Mesodermal cell (in vitro differentiated cells): Measurements from ENCODE around the gene SIPA1L2.
A peak's percentile ranks its signal among the peaks of the same experiment; 100 is the strongest.

Source experiments
- H3K27ac ChIP-seq: 2 replicates; pipeline ENCODE4 v1.7.0; 2013; ENCODE audit warnings: mild to moderate bottlenecking, low read depth, low read length, moderate library complexity; ENCODE audit not compliant: severe bottlenecking
- H3K36me3 ChIP-seq: 2 replicates; pipeline ENCODE4 v1.7.1; 2013; ENCODE audit warnings: mild to moderate bottlenecking, low read length, moderate library complexity; ENCODE audit not compliant: control insufficient read depth, insufficient read depth
- H3K4me1 ChIP-seq: one replicate; pipeline ENCODE4 v1.7.1; 2013; ENCODE audit warnings: mild to moderate bottlenecking, low read length; ENCODE audit not compliant: insufficient read depth, control insufficient read depth, poor library complexity, severe bottlenecking
- H3K4me3 ChIP-seq: 2 replicates; pipeline ENCODE4 v1.7.0; 2013; ENCODE audit warnings: low read length, control low read depth, mild to moderate bottlenecking; ENCODE audit not compliant: insufficient read depth, poor library complexity, severe bottlenecking; ENCODE audit errors: extremely low read depth
- H3K9me3 ChIP-seq: 2 replicates; pipeline ENCODE4 v1.7.1; 2013; ENCODE audit warnings: mild to moderate bottlenecking, low read length, moderate library complexity; ENCODE audit not compliant: control insufficient read depth
- WGBS, 2 experiments: methylation state at CpG; one replicate each; pipeline ENCODE4 v1.1.5; 2013; ENCODE audit warnings: missing lambda C conversion rate in 2 of 2; ENCODE audit not compliant: insufficient coverage in 2 of 2; 5-methylcytosine and 5-hydroxymethylcytosine counted together

SIPA1L2 gene

GRCh38 chr1:232644209-232644608 is 14.3 kb upstream of the SIPA1L2 start:
- H3K4me1 ChIP-seq, result no peaks in the 10 kb centered on the region
- no peaks in the 10 kb centered on the region for H3K36me3 ChIP-seq
- peaks cover 4% of the 10 kb centered on the region for H3K9me3 ChIP-seq
- no peak overlapping the region for H3K4me3 ChIP-seq
- no CpG with 5 or more reads among the region's 1 CpG for WGBS, 2 experiments
- no peak overlapping the region for H3K27ac ChIP-seq

- Histone ChIP-seq H3K4me3 (no peak overlapping the region), H3K9me3 (peaks cover 4% of the 10 kb centered on the region), H3K27ac (no peak overlapping the region), H3K36me3 (no peaks in the 10 kb centered on the region), H3K4me1 (no peaks in the 10 kb centered on the region)
These were observed 13.3 kb upstream of the SIPA1L2 start for GRCh38 chr1:232643251-232643650.

GRCh38 chr1:232641507-232641906 is 11.6 kb upstream of the SIPA1L2 start:
- Histone ChIP-seq H3K36me3 (no peaks in the 10 kb centered on the region), H3K4me3 (no peak overlapping the region), H3K27ac (no peak overlapping the region), H3K9me3 (peaks cover 4% of the 10 kb centered on the region), H3K4me1 (no peaks in the 10 kb centered on the region)
- 85% methylated on average over 3 of the region's 6 CpGs; no CpG with 5 or more reads in 1 of the 2 experiments for WGBS, 2 experiments

- 92 to 100% methylated on average over 2 of the region's 2 CpGs for WGBS, 2 experiments
- H3K4me1 ChIP-seq, result no peaks in the 10 kb centered on the region
These were observed 6.9 kb upstream of the SIPA1L2 start for GRCh38 chr1:232636799-232637198.

GRCh38 chr1:232635778-232636356 is 5.9 kb upstream of the SIPA1L2 start:
- WGBS, 2 experiments, result no CpG with 5 or more reads among the region's 3 CpGs
- no peaks in the 10 kb centered on the region for H3K4me1 ChIP-seq

More at GRCh38 chr1:232636799-232637198, 6.9 kb upstream of the SIPA1L2 start:
- Histone ChIP-seq H3K4me3 (no peak overlapping the region), H3K27ac (no peak overlapping the region), H3K9me3 (no peaks in the 10 kb centered on the region), H3K36me3 (no peaks in the 10 kb centered on the region)

GRCh38 chr1:232635279-232635678 is 5.3 kb upstream of the SIPA1L2 start:
- H3K4me1 ChIP-seq, result no peaks in the 10 kb centered on the region
- no peaks in the 10 kb centered on the region for H3K36me3 ChIP-seq
- no peak overlapping the region for H3K27ac ChIP-seq
- no peaks in the 10 kb centered on the region for H3K9me3 ChIP-seq
- no peak overlapping the region for H3K4me3 ChIP-seq

More at GRCh38 chr1:232635778-232636356, 5.9 kb upstream of the SIPA1L2 start:
- no peak overlapping the region for H3K4me3 ChIP-seq
- H3K27ac ChIP-seq, result no peak overlapping the region
- no peaks in the 10 kb centered on the region for H3K36me3 ChIP-seq
- H3K9me3 ChIP-seq, result no peaks in the 10 kb centered on the region

- 84 to 94% methylated on average over 5 of the region's 5 CpGs for WGBS, 2 experiments
- H3K4me1 ChIP-seq, result no peaks in the 10 kb centered on the region
These were observed 4.2 kb upstream of the SIPA1L2 start for GRCh38 chr1:232634096-232634495.

GRCh38 chr1:232630894-232631195 is 912 bp upstream of the SIPA1L2 start:
- peak overlapping the region; percentile 87 for H3K27ac ChIP-seq
- H3K9me3 ChIP-seq, result no peaks in the 10 kb centered on the region
- no peaks in the 10 kb centered on the region for H3K4me1 ChIP-seq
- WGBS, 2 experiments, result 0% methylated on average over 2 to 4 of the region's 8 CpGs
- H3K36me3 ChIP-seq, result no peaks in the 10 kb centered on the region
- H3K4me3 ChIP-seq, result peak overlapping the region; percentile 68

More at GRCh38 chr1:232634096-232634495, 4.2 kb upstream of the SIPA1L2 start:
- H3K9me3 ChIP-seq, result no peaks in the 10 kb centered on the region
- H3K4me3 ChIP-seq, result no peak overlapping the region
- no peaks in the 10 kb centered on the region for H3K36me3 ChIP-seq
- no peak overlapping the region for H3K27ac ChIP-seq

- H3K36me3 ChIP-seq, result no peaks in the 10 kb centered on the region
- WGBS, 2 experiments, result 0% methylated on average over 85 to 91 of the region's 96 CpGs
- no peaks in the 10 kb centered on the region for H3K9me3 ChIP-seq
- no peak overlapping the region for H3K27ac ChIP-seq
- H3K4me1 ChIP-seq, result peaks cover 4% of the 10 kb centered on the region
- peak overlapping the region; percentile 68 for H3K4me3 ChIP-seq
These were observed 485 bp downstream of the SIPA1L2 start for GRCh38 chr1:232629250-232630046.

GRCh38 chr1:232628335-232629249 is 1.3 kb downstream of the SIPA1L2 start:
- Histone ChIP-seq H3K36me3 (no peaks in the 10 kb centered on the region), H3K9me3 (no peaks in the 10 kb centered on the region), H3K4me1 (peaks cover 5% of the 10 kb centered on the region), H3K4me3 (peak overlapping the region; percentile 68), H3K27ac (no peak overlapping the region)
- WGBS, 2 experiments, result 5 to 17% methylated on average over 7 of the region's 13 CpGs
